ENCODE measurements around the gene ZFAND6. TPM values are rescaled to one million over a fixed set of nuclear protein-coding genes. Genes with fewer than 3 reads are reported as not detected.

Gene ZFAND6
- total and polyA plus RNA-seq, 8 donors, result 71.0 to 137 (median 117) TPM

- Histone ChIP-seq H3K9me3 (no peaks in the 10 kb centered on the region), H3K4me3 (no peak overlapping the region), H3K36me3 (no peaks in the 10 kb centered on the region), H3K27me3 (no peaks in the 10 kb centered on the region), H3K27ac (no peak overlapping the region), H3K4me1 (no peaks in the 10 kb centered on the region)
- no peak for TF ChIP-seq CTCF (IDR thresholded peaks at IDR 0.05)
- DNase-seq, result no peak
- ATAC-seq, result no peak
- intact Hi-C loops (cut with DNase I), result no loop called here
Measured at GRCh38 chr15:80020731-80021130, 38.7 kb upstream of the ZFAND6 start.

- H3K9me3 ChIP-seq, result no peaks in the 10 kb centered on the region
- TF ChIP-seq CTCF (IDR thresholded peaks at IDR 0.05), result no peak
- H3K4me3 ChIP-seq, result no peak overlapping the region
- no peaks in the 10 kb centered on the region for H3K27me3 ChIP-seq
- ATAC-seq (no peak), DNase-seq (no peak)
- no peaks in the 10 kb centered on the region for H3K4me1 ChIP-seq
- intact Hi-C loops (cut with DNase I), result no loop called here
- H3K27ac ChIP-seq, result no peak overlapping the region
- H3K36me3 ChIP-seq, result no peaks in the 10 kb centered on the region
Measured at GRCh38 chr15:80026310-80026709, 33.2 kb upstream of the ZFAND6 start.

DNA sequence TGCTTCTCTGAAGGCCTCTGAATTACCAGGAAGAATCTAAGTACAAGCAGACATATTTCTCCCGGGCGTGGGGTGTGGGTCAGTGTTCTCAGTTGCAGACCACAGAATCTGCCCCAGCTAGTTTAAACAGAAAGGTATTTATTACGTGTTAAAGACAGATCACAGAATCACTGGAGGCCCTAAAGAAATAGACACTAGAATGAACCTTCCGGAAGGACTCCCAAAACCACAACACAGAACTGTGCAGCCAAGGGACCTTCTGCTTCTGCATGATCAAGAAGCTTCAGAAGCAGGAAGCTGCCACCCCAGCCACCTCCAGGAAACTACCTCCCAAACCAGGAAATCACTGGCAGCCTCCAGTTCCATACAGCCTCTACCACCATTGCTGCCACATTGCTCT is 32.7 kb upstream of the ZFAND6 start:
- intact Hi-C loops (cut with DNase I), result no loop called here
- Histone ChIP-seq H3K9me3 (no peaks in the 10 kb centered on the region), H3K27ac (no peak overlapping the region), H3K27me3 (no peaks in the 10 kb centered on the region), H3K4me1 (no peaks in the 10 kb centered on the region), H3K4me3 (no peak overlapping the region), H3K36me3 (no peaks in the 10 kb centered on the region)
- no peak for DNase-seq
- ATAC-seq, result no peak
- TF ChIP-seq CTCF (IDR thresholded peaks at IDR 0.05), result no peak

DNA sequence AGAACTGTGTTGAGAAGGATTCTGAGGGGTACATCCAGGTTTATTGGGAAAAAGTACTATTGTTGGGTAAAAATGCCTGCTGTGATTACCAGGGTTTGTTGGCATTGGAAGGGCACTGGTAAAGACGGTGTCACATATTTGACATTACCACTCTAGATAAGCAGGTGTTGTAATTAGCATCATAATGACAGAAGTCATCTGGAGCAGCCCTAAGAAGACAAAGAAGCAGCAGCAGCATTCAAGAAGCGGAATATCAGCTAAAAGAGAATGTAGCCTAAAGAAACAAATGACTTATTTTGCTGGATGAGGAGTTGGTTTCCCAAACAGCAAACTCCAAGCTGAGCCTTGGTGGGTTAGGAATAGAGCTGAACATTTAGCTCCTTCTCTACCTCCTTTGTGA is 30.5 kb upstream of the ZFAND6 start:
- no peak for DNase-seq
- intact Hi-C loops (cut with DNase I), result no loop called here
- H3K36me3 ChIP-seq, result no peaks in the 10 kb centered on the region
- no peaks in the 10 kb centered on the region for H3K27me3 ChIP-seq
- no peak for TF ChIP-seq CTCF (IDR thresholded peaks at IDR 0.05)
- no peaks in the 10 kb centered on the region for H3K9me3 ChIP-seq
- H3K4me1 ChIP-seq, result peaks cover 5 to 11% of the 10 kb centered on the region in 2 donors
- no peak for ATAC-seq
- no peak overlapping the region for H3K27ac ChIP-seq
- no peak overlapping the region for H3K4me3 ChIP-seq

GRCh38 chr15:80031841-80032240 is 27.6 kb upstream of the ZFAND6 start:
- no peak for TF ChIP-seq CTCF (IDR thresholded peaks at IDR 0.05)
- intact Hi-C loops (cut with DNase I), result no loop called here
- Histone ChIP-seq H3K36me3 (no peaks in the 10 kb centered on the region), H3K4me3 (no peak overlapping the region), H3K27me3 (no peaks in the 10 kb centered on the region), H3K4me1 (peaks cover 5 to 11% of the 10 kb centered on the region in 2 donors), H3K9me3 (no peaks in the 10 kb centered on the region), H3K27ac (no peak overlapping the region)
- peak; percentile 38 for ATAC-seq
- DNase-seq, result no peak

Data from left lung (tissue), 10 donors.